Skeletal muscle cell (primary cell): ENCODE data around the gene IL9.
"Not testable (repeated sequence)": the region's sequence is repeated elsewhere in the genome, so short reads cannot be mapped to it uniquely, and the experiment has no call there.

Experiments used
- DNase-seq: peaks from one replicate; pipeline ENCODE4 v3.0.0-alpha.2; 2010; ENCODE audit warnings: low read depth
- H3K4me3 ChIP-seq: 2 replicates; pipeline ENCODE4 v1.5.1; 2011; ENCODE audit warnings: low read depth, mild to moderate bottlenecking, control low read depth, low read length, moderate library complexity

The IL9 gene

GRCh38 chr5:135874461-135874860 is 21.2 kb downstream of the IL9 start:
- DNase-seq, result no peak
- H3K4me3 ChIP-seq, result no peak overlapping the region

- DNase-seq, result no peak
- no peak overlapping the region for H3K4me3 ChIP-seq
Measured at GRCh38 chr5:135873831-135874230, 21.8 kb downstream of the IL9 start.

GRCh38 chr5:135871268-135871915 is 24.2 kb downstream of the IL9 start:
- no peak overlapping the region for H3K4me3 ChIP-seq
- DNase-seq, result no peak

GRCh38 chr5:135869935-135870334 is 25.7 kb downstream of the IL9 start:
- no peak overlapping the region for H3K4me3 ChIP-seq
- DNase-seq, result no peak

GRCh38 chr5:135869276-135869675 is 26.4 kb downstream of the IL9 start:
- DNase-seq, result no peak
- no peak overlapping the region for H3K4me3 ChIP-seq

- H3K4me3 ChIP-seq, result no peak overlapping the region
- no peak for DNase-seq
Measured at GRCh38 chr5:135868681-135869080, 27.0 kb downstream of the IL9 start.

GRCh38 chr5:135867599-135867998 is 28.0 kb downstream of the IL9 start:
- no peak overlapping the region for H3K4me3 ChIP-seq
- DNase-seq, result no peak

- no peak overlapping the region for H3K4me3 ChIP-seq
Measured at GRCh38 chr5:135866016-135866415, 29.6 kb downstream of the IL9 start.

GRCh38 chr5:135864503-135865435 is 30.9 kb downstream of the IL9 start:
- H3K4me3 ChIP-seq, result no peak overlapping the region
- DNase-seq, result no peak

More at GRCh38 chr5:135866016-135866415, 29.6 kb downstream of the IL9 start:
- DNase-seq, result no peak

- no peak for DNase-seq
- no peak overlapping the region for H3K4me3 ChIP-seq
Measured at GRCh38 chr5:135862744-135863143, 32.9 kb downstream of the IL9 start.

- no peak for DNase-seq
- H3K4me3 ChIP-seq, result no peak overlapping the region
Measured at GRCh38 chr5:135862086-135862485, 33.6 kb downstream of the IL9 start.

- no peak for DNase-seq
- H3K4me3 ChIP-seq, result no peak overlapping the region
Measured at GRCh38 chr5:135861641-135862040, 34.0 kb downstream of the IL9 start.

GRCh38 chr5:135859641-135860040 is 36.0 kb downstream of the IL9 start:
- DNase-seq, result no peak

GRCh38 chr5:135859186-135859585 is 36.5 kb downstream of the IL9 start:
- H3K4me3 ChIP-seq, DNase-seq: not testable (repeated sequence)

More at GRCh38 chr5:135859641-135860040, 36.0 kb downstream of the IL9 start:
- H3K4me3 ChIP-seq, result no peak overlapping the region

- DNase-seq, result no peak
- H3K4me3 ChIP-seq, result no peak overlapping the region
Measured at GRCh38 chr5:135857630-135858311, 37.9 kb downstream of the IL9 start.

- H3K4me3 ChIP-seq, result no peak overlapping the region
Measured at GRCh38 chr5:135851915-135852845, 43.5 kb downstream of the IL9 start.

GRCh38 chr5:135851186-135851914 is 44.3 kb downstream of the IL9 start:
- DNase-seq, result no peak
- H3K4me3 ChIP-seq, result no peak overlapping the region

More at GRCh38 chr5:135851915-135852845, 43.5 kb downstream of the IL9 start:
- DNase-seq, result no peak

GRCh38 chr5:135850671-135851070 is 45.0 kb downstream of the IL9 start:
- H3K4me3 ChIP-seq, result no peak overlapping the region
- DNase-seq, result no peak
